Measurements from ENCODE around the gene IL17RB.

The IL17RB gene

GRCh38 chr3:53846134-53846850, at the start of gene IL17RB, which contains the start of gene CHDH:
Gene IL17RB, plus strand, starts transcription at chr3:53846568. Its CDS starts 21 bp downstream, at chr3:53846589.
Gene CHDH, minus strand, starts transcription at chr3:53846419. Its CDS starts 22,411 bp downstream, at chr3:53824008.
- in situ Hi-C loops (cut with HindIII; ENCODE audit: low sequenced_read_pairs) = no loop called here

GRCh38 chr3:53798144-53798543, 48.2 kb upstream of the IL17RB start:
- in situ Hi-C loops (cut with HindIII; ENCODE audit: low sequenced_read_pairs) = loop anchor here (10.0 kb wide), 1 partner anchor 77 kb away; no protein-coding TSS in a partner anchor

- in situ Hi-C loops (cut with HindIII; ENCODE audit: low sequenced_read_pairs) = loop anchor here (10.0 kb wide), 1 partner anchor 75 kb away; no protein-coding TSS in a partner anchor
Observed at GRCh38 chr3:53799338-53799865, 47.0 kb upstream of the IL17RB start.

GRCh38 chr3:53800041-53800906, 46.1 kb upstream of the IL17RB start:
- in situ Hi-C loops (cut with HindIII; ENCODE audit: low sequenced_read_pairs) = no loop called here

- in situ Hi-C loops (cut with HindIII; ENCODE audit: low sequenced_read_pairs) = no loop called here
Observed at GRCh38 chr3:53801319-53801718, 45.0 kb upstream of the IL17RB start.

- in situ Hi-C loops (cut with HindIII; ENCODE audit: low sequenced_read_pairs) = no loop called here
Observed at GRCh38 chr3:53802256-53802880, 44.0 kb upstream of the IL17RB start.

GRCh38 chr3:53803124-53803815, 43.1 kb upstream of the IL17RB start:
- in situ Hi-C loops (cut with HindIII; ENCODE audit: low sequenced_read_pairs) = no loop called here

- in situ Hi-C loops (cut with HindIII; ENCODE audit: low sequenced_read_pairs) = no loop called here
Observed at GRCh38 chr3:53803816-53804695, 42.3 kb upstream of the IL17RB start.

- in situ Hi-C loops (cut with HindIII; ENCODE audit: low sequenced_read_pairs) = no loop called here
Observed at GRCh38 chr3:53804697-53805462, 41.5 kb upstream of the IL17RB start.

GRCh38 chr3:53805463-53806159, 40.8 kb upstream of the IL17RB start:
- in situ Hi-C loops (cut with HindIII; ENCODE audit: low sequenced_read_pairs) = no loop called here

GRCh38 chr3:53806182-53807116, 39.9 kb upstream of the IL17RB start:
- in situ Hi-C loops (cut with HindIII; ENCODE audit: low sequenced_read_pairs) = no loop called here

- in situ Hi-C loops (cut with HindIII; ENCODE audit: low sequenced_read_pairs) = no loop called here
Observed at GRCh38 chr3:53807117-53807810, 39.1 kb upstream of the IL17RB start.

- in situ Hi-C loops (cut with HindIII; ENCODE audit: low sequenced_read_pairs) = no loop called here
Observed at GRCh38 chr3:53808496-53808895, 37.9 kb upstream of the IL17RB start.

- in situ Hi-C loops (cut with HindIII; ENCODE audit: low sequenced_read_pairs) = no loop called here
Observed at GRCh38 chr3:53809267-53809666, 37.1 kb upstream of the IL17RB start.

GRCh38 chr3:53809764-53810400, 36.5 kb upstream of the IL17RB start:
- in situ Hi-C loops (cut with HindIII; ENCODE audit: low sequenced_read_pairs) = no loop called here
